Peyer's patch (tissue), 4 donors: ENCODE data around the gene GPATCH4. TPM values are rescaled to one million over a fixed set of nuclear protein-coding genes. Genes with fewer than 3 reads are reported as not detected.

Source experiments
- DNase-seq, 3 donors: peaks; one replicate each; pipeline ENCODE4 v3.0.0-alpha.2; 2017 to 2019
- H3K27ac ChIP-seq, 4 donors: fragments of 200-600 bp; sonication (generic); one replicate each; pipeline ENCODE4 v1.5.1; 2016 to 2019
- H3K27me3 ChIP-seq, 2 donors: fragments of 200-600 bp; sonication (generic); one replicate each; pipeline ENCODE4 v1.5.1; 2019
- H3K36me3 ChIP-seq, 3 donors: fragments of 200-600 bp; sonication (generic); one replicate each; pipeline ENCODE4 v1.5.1; 2016 to 2019
- H3K4me1 ChIP-seq, 4 donors: fragments of 200-600 bp; sonication (generic); one replicate each; pipeline ENCODE4 v1.5.1; 2016 to 2019
- H3K4me3 ChIP-seq, 4 donors: fragments of 200-600 bp; sonication (generic); 1 replicate in 3 of 4; 2 replicates in 1 of 4; pipeline ENCODE4 v1.5.1; 2016 to 2019; ENCODE audit warnings: mild to moderate bottlenecking in 1 of 4
- H3K9me3 ChIP-seq, 4 donors: fragments of 200-600 bp; sonication (generic); one replicate each; pipeline ENCODE4 v1.5.1; 2016 to 2019; ENCODE audit warnings: mild to moderate bottlenecking in 1 of 4
- POLR2A ChIP-seq, 2 donors: fragments of 450-650 bp; IDR thresholded peaks; one replicate each; pipeline ENCODE4 v1.5.1; 2017; ENCODE audit warnings: antibody characterized with exemption in 2 of 2, mild to moderate bottlenecking in 2 of 2, moderate library complexity in 2 of 2
- total RNA-seq, 4 donors: library from RNA; depleted of rRNA; stranded (reverse); fragments of >200 nt; gene quantifications; one replicate each; pipeline ENCODE4 v1.1.0, GENCODE V29; 2016
- TF ChIP-seq, protein P1 (sequence below), 6 experiments: fragments of 450-650 bp in 4 of 6; fragments of 200-600 bp in 2 of 6; sonication (generic) in 1 of 6; IDR thresholded peaks; one replicate each; pipeline ENCODE4 v1.5.1; 2017 to 2019; ENCODE audit warnings: antibody characterized with exemption in 6 of 6, mild to moderate bottlenecking in 3 of 6, moderate library complexity in 1 of 6

GPATCH4 gene
- total RNA-seq, 4 donors from 2014 or later, result 6.3 to 38.0 (median 11.3) TPM

- Histone ChIP-seq H3K9me3 (no peaks in the 10 kb centered on the region), H3K27me3 (no peaks in the 10 kb centered on the region), H3K36me3 (no peaks in the 10 kb centered on the region), H3K4me1 (no peaks in the 10 kb centered on the region), H3K4me3 (no peak overlapping the region), H3K27ac (no peak overlapping the region)
- TF ChIP-seq, protein P1, sequence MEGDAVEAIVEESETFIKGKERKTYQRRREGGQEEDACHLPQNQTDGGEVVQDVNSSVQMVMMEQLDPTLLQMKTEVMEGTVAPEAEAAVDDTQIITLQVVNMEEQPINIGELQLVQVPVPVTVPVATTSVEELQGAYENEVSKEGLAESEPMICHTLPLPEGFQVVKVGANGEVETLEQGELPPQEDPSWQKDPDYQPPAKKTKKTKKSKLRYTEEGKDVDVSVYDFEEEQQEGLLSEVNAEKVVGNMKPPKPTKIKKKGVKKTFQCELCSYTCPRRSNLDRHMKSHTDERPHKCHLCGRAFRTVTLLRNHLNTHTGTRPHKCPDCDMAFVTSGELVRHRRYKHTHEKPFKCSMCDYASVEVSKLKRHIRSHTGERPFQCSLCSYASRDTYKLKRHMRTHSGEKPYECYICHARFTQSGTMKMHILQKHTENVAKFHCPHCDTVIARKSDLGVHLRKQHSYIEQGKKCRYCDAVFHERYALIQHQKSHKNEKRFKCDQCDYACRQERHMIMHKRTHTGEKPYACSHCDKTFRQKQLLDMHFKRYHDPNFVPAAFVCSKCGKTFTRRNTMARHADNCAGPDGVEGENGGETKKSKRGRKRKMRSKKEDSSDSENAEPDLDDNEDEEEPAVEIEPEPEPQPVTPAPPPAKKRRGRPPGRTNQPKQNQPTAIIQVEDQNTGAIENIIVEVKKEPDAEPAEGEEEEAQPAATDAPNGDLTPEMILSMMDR (IDR thresholded peaks at IDR 0.05), result no peak
- TF ChIP-seq POLR2A (IDR thresholded peaks at IDR 0.05), result no peak
- DNase-seq, result no peak
Observed at GRCh38 chr1:156550346-156550745, 50.9 kb downstream of the GPATCH4 start.

DNA sequence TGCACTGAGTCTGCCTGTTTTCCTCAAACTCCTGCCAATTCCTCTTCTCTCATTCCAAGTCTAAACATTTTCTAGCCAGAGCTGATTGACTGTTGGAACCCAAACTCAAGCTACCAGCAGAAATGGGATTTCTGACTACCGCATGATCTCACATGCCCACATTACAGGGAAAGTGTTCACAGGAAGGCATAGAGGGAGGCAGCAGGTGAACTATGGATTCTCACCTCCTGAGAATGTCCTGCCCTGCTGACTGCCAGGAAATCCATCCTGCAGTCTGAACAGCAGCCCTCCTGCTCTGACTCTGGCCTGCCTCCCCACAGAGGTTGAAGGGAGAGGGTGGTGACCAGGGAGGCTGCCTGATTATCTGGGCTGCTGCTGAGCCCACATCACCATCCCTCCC lies 51.4 kb downstream of the GPATCH4 start:
- H3K27ac ChIP-seq, result no peak overlapping the region
- no peak overlapping the region for H3K4me3 ChIP-seq
- H3K36me3 ChIP-seq, result no peaks in the 10 kb centered on the region
- TF ChIP-seq, protein P1 (IDR thresholded peaks at IDR 0.05), result no peak
- TF ChIP-seq POLR2A (IDR thresholded peaks at IDR 0.05), result no peak
- H3K27me3 ChIP-seq, result no peaks in the 10 kb centered on the region
- H3K9me3 ChIP-seq, result no peaks in the 10 kb centered on the region
- H3K4me1 ChIP-seq, result no peaks in the 10 kb centered on the region
- DNase-seq, result no peak

- Histone ChIP-seq H3K4me3 (no peak overlapping the region), H3K4me1 (no peaks in the 10 kb centered on the region), H3K27ac (no peak overlapping the region), H3K36me3 (no peaks in the 10 kb centered on the region), H3K27me3 (no peaks in the 10 kb centered on the region), H3K9me3 (no peaks in the 10 kb centered on the region)
- TF ChIP-seq, protein P1 (IDR thresholded peaks at IDR 0.05), result no peak
- no peak for TF ChIP-seq POLR2A (IDR thresholded peaks at IDR 0.05)
- no peak for DNase-seq
Observed at GRCh38 chr1:156549390-156549789, 51.9 kb downstream of the GPATCH4 start.

GRCh38 chr1:156547982-156548381 lies 53.3 kb downstream of the GPATCH4 start:
- Histone ChIP-seq H3K27ac (no peak overlapping the region), H3K4me1 (no peaks in the 10 kb centered on the region), H3K4me3 (no peak overlapping the region), H3K27me3 (no peaks in the 10 kb centered on the region), H3K36me3 (no peaks in the 10 kb centered on the region), H3K9me3 (no peaks in the 10 kb centered on the region)
- TF ChIP-seq, protein P1 (IDR thresholded peaks at IDR 0.05), result no peak
- TF ChIP-seq POLR2A (IDR thresholded peaks at IDR 0.05), result no peak
- DNase-seq, result no peak

DNA sequence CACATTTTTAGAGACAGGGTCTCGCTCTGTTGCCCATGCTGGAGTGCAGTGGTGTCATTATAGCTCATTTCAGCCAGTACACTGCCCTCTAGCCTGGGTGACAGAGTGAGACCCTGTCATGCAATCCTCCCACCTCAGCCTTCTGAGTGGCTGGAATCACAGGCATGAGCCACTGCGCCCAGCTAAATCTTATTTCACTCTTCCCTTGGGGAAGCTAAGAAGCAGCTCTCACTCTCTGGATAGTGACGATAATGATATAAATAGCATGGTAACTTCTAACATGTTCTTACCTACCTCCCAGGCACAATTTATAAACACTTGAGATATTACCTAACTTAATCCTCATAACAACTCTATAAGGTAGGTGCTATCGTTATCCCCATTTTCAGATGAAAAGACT lies 53.8 kb downstream of the GPATCH4 start:
- Histone ChIP-seq H3K27me3 (no peaks in the 10 kb centered on the region), H3K4me3 (no peak overlapping the region), H3K9me3 (no peaks in the 10 kb centered on the region), H3K27ac (no peak overlapping the region), H3K4me1 (no peaks in the 10 kb centered on the region), H3K36me3 (no peaks in the 10 kb centered on the region)
- DNase-seq, result no peak
- no peak for TF ChIP-seq POLR2A (IDR thresholded peaks at IDR 0.05)

DNA sequence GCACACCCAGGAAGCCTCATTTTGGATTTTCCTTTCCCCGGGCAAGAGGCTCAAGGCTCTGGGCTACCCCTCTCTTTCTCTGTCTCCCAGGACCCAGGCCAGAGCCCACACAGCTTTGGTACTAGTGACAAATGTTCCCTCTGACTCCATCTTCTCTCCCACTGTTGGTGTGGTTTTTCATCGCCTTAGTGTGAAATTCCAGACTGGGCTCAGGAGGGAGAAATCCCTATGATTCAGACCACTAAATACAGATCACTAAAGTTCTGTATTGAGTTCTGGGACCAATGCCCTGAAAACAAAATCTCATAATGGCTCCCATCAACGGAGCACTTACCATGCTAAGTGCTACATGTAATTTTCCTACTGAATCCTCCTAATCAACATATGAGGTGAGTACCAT lies 55.0 kb downstream of the GPATCH4 start:
- H3K27me3 ChIP-seq, result no peaks in the 10 kb centered on the region
- no peaks in the 10 kb centered on the region for H3K4me1 ChIP-seq
- no peak for DNase-seq
- no peak overlapping the region for H3K4me3 ChIP-seq
- H3K36me3 ChIP-seq, result no peaks in the 10 kb centered on the region
- TF ChIP-seq, protein P1 (IDR thresholded peaks at IDR 0.05), result no peak
- no peak for TF ChIP-seq POLR2A (IDR thresholded peaks at IDR 0.05)
- no peaks in the 10 kb centered on the region for H3K9me3 ChIP-seq
- H3K27ac ChIP-seq, result no peak overlapping the region
